NCI-H2081 (cell line): ENCODE data around the gene SLC44A5.
"Not testable (repeated sequence)": the region's sequence is repeated elsewhere in the genome, so short reads cannot be mapped to it uniquely, and the experiment has no call there.

Source experiments
- DNase-seq, 2 experiments: peaks; one replicate each; lab custom pipeline; 2025; lab: John Stamatoyannopoulos, UW

SLC44A5 gene

GRCh38 chr1:75449998-75450397, 160.9 kb downstream of the SLC44A5 start:
- no peak for DNase-seq

DNA sequence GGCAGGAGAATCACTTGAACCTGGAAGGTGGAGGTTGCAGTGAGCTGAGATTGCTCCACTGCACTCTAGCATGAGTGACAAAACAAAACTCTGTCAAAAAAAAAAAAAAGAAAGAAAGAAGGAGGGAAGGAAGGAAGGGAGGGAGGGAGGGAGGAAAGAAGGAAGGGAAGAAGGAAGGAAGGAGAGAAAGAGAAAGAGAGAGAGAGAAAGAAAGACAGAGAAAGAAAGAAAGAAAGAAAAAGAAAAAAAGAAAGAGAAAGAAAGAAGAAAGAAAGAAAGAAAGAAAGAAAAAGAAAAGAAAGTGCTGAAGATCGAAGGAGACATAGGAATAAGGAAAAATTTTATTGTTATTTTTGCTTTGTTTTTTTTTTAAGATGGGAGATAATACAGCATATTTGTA, 166.7 kb downstream of the SLC44A5 start:
- DNase-seq: no peak

DNA sequence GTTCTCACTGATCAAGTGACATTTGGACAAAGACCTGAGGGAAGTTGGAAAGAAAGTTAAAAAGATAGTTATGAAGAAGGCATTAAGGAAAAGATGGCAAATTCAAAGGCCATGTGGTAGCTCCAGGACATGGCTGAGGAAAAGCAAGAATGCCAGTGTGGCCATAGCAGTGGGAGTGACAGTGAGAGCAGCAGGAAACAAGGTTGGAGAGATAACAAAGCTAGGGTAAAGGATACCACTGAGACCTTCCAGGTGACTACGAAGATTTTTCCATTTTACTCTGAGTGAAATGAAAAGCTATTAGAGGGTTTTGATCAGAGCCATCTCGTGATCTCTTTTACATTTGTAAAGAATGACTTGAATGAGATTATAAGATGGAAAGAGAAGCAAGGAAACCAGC, 170.6 kb downstream of the SLC44A5 start:
- DNase-seq: no peak

DNA sequence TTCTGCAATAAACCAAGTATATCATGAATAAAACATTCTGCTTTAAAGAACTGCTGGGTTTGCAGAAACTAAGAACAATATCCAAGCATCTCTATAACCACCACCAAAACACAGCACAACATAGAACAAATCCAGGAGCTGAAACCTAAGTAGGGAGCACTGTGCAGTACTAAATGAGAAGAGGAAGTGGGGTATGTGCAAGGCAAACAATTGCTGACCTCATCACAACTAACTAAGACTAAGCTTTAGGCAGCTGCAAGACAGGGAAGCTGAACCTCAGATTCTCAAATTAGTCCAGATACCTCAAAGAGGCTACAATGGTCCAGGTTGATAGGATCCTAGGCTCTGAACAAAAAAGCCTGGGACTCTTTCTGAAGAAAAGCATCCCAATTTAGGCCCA, 172.6 kb downstream of the SLC44A5 start:
- DNase-seq: peak in 1 of 2 experiments; percentile 30

- DNase-seq: no peak
These were observed 179.1 kb downstream of the SLC44A5 start for GRCh38 chr1:75431843-75432242.

GRCh38 chr1:75430526-75430925, 180.4 kb downstream of the SLC44A5 start:
- no peak for DNase-seq

DNA sequence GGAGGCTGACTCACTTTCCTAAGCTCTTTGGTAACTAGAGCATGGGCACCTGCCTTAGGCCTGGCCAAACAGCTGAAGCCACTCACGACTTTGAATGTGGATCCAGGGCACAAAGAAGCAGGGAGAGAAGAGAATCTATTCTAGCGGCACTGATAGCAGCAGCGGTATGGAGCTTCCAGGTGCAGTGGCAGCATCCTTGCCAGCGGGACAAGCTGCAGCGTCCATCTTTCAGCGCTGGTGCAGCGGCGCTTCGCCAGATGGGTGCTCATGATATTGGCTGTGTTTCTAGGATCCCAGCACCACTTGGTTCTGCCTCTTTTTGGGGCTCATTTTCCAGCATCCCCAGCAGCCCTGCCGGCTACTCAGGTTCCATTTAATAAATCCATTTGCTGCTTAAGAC, 184.2 kb downstream of the SLC44A5 start:
- no peak for DNase-seq

GRCh38 chr1:75425001-75425650, 185.8 kb downstream of the SLC44A5 start:
- DNase-seq: no peak

- DNase-seq: peak; percentile 17 to 58
These were observed 187.3 kb downstream of the SLC44A5 start for GRCh38 chr1:75423616-75424015.

- peak in 1 of 2 experiments; percentile 25 for DNase-seq
These were observed 187.8 kb downstream of the SLC44A5 start for GRCh38 chr1:75423136-75423535.

DNA sequence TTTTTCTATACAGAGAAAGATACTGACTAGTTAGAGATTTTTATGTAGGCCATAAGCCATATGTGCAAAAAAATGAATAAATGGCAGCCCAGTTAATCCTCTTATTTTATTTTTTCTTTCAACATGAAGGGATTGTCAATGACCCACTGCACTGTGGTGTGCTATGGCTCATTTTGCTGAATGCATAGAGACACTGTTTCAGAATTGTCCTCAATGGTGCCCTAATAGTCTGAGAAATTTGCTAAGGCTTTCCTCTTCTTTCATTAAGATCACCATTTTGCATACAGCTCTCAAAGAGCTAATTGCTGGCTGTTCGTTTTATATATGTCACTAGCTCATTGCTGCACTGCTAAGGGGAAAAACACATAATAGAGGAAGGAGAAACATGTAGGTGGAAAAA, 189.5 kb downstream of the SLC44A5 start:
- DNase-seq: no peak

- no peak for DNase-seq
These were observed 195.7 kb downstream of the SLC44A5 start for GRCh38 chr1:75415187-75415586.

GRCh38 chr1:75412616-75413015, 198.3 kb downstream of the SLC44A5 start:
- no peak for DNase-seq

- not testable (repeated sequence) for DNase-seq
These were observed 206.2 kb downstream of the SLC44A5 start for GRCh38 chr1:75404681-75405080.

DNA sequence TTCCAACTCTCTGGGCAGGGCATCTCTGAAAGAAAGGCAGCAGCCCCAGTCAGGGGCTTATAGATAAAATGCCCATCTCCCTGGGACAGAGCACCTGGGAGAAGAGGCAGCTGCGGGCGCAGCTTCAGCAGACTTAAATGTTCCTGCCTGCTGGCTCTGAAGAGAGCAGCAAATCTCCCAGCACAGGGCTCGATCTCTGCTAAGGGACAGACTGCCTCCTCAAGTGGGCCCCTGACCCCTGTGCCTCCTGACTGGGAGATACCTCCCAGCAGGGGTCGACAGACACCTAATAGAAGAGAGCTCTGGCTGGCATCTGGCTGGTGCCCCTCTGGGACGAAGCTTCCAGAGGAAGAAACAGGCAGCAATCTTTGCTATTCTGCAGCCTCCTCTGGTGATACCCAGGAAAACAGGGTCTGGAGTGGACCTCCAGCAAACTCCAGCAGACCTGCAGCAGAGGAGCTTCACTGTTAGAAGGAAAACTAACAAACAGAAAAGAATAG, 207.7 kb downstream of the SLC44A5 start:
- not testable (repeated sequence) for DNase-seq

DNA sequence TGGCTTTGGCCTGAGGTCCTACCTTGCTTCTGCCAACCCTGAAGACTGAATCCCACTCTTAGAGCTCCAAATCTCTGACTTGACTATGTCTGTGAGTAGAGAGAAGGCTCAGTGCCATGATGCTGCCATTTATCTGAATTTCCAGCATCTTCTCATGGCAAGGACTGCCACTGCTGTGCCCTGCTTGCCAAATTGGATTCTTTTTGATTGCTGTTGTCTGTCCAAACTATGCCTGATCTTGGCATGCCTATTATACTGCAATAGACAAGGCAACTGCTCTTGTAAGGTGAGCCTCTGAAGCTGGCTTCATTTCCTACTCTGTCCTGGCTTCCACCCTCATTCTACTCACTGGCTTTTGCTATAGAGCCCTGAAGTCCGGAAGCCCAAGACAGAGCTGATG, 210.2 kb downstream of the SLC44A5 start:
- no peak for DNase-seq

- DNase-seq: no peak
These were observed 214.2 kb downstream of the SLC44A5 start for GRCh38 chr1:75396745-75397144.

DNA sequence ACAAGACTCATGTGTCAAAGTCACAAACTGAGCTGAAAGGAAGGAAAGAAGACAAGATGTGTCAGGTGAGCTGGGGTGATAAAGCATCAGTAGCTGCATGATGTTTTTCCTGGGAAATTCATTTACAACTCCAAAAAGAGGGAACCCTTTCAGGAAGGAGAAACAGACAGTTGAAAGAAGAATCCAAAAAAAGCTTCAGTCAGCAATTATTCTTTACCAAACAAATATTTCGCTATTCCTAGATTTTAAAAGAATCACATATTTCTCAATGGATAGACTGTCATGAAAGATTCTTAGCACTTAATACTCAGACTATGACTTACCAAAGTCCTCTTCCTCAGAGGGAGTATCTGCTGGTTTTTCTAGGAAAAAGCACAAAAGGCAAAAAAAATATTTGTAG, 214.7 kb downstream of the SLC44A5 start:
- DNase-seq: no peak

GRCh38 chr1:75394386-75395139, 216.4 kb downstream of the SLC44A5 start:
- DNase-seq: no peak

DNA sequence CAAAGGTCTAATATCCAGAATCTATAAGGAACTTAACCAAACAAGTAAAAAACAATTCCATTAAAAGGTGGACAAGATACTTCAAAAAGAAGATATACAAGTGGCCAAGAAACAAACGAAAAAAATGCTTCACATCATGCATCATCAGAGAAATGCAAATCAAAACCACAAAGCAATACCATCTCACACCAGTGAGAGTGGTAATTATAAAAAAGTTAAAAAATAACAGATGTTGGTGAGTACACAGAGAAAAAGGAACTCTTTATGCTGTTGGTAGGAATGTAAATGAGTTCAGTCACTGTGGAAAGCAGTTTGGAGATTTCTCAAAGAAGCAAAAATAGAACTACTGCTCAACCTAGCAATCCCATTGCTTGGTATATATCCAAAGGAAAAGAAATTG, 218.6 kb downstream of the SLC44A5 start:
- no peak for DNase-seq

DNA sequence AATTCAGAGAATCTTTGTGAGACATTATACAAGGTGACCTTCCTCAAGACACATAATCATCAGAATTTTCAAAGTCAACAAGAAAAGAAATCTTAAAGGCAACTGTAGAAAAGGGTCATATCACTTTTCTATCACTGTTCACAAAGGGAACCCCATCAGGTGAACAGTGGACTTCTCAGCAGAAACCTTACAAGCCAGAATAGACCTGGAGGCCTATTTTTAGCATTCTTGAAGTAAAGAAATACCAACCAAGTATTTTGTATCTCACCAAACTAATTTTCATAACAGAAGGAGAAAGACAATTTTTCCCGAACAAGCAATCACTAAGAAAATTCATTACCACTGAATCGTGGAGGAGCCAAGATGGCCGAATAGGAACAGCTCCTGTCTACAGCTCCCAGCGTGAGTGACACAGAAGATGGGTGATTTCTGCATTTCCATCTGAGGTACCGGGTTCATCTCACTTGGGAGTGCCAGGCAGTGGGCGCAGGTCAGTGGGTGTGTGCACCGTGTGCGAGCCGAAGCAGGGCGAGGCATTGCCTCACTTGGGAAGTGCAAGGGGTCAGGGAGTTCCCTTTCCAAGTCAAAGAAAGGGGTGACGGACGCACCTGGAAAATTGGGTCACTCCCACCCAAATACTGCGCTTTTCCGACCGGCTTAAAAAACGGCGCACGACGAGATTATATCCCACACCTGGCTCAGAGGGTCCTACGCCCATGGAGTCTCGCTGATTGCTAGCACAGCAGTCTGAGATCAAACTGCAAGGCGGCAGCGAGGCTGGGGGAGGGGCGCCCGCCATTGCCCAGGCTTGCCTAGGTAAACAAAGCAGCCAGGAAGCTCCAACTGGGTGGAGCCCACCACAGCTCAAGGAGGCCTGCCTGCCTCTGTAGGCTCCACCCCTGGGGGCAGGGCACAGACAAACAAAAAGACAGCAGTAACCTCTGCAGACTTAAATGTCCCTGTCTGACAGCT, 235.2 kb downstream of the SLC44A5 start:
- DNase-seq: peak; percentile 9 to 18

DNA sequence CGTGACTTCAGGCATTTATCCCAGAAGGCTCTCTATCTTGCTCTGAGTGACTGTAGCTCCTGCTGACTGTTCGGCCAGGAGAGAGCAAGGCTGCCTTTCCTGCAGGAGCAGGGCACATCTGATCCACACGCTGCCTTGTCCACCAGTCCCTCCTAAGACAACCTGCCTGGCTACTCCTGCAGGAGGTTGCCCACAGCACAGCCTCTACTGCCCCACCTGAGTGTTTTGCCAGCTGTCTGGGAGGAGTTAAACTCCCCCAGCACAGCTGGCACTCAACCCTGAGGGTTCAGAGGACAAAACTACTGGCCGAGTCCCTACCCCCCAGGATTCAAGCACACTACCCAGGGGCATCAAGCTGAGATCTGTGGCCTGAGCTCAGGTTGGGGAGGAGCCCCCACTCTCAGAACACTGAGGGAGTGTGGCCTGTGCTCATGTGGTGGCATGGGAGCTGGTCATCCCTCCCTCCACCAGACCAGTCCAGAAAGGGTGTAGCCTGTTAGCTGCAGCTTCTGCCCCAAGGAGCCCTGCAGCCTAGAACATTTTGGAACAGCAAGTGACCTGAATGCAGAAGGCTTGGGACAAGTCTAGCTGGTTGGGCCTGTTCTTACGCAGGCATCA, 237.3 kb downstream of the SLC44A5 start:
- no peak for DNase-seq
